HG03432 (cell line): ENCODE measurements around the gene LAMA1.
"Not testable (repeated sequence)": the region's sequence is repeated elsewhere in the genome, so short reads cannot be mapped to it uniquely, and the experiment has no call there.

Source experiments
- ATAC-seq: cut with Tn5 transposase; IDR thresholded peaks from one replicate; pipeline ENCODE4 v1.9.1; 2021; ENCODE audit warnings: mild to moderate bottlenecking, moderate library complexity; ENCODE audit not compliant: unreplicated experiment

Gene LAMA1

GRCh38 chr18:7117390-7118355 is at the start of gene LAMA1:
LAMA1 (minus strand) TSS chr18:7117797; CDS start chr18:7117720, 77 bp downstream.
- ATAC-seq, result no peak

DNA sequence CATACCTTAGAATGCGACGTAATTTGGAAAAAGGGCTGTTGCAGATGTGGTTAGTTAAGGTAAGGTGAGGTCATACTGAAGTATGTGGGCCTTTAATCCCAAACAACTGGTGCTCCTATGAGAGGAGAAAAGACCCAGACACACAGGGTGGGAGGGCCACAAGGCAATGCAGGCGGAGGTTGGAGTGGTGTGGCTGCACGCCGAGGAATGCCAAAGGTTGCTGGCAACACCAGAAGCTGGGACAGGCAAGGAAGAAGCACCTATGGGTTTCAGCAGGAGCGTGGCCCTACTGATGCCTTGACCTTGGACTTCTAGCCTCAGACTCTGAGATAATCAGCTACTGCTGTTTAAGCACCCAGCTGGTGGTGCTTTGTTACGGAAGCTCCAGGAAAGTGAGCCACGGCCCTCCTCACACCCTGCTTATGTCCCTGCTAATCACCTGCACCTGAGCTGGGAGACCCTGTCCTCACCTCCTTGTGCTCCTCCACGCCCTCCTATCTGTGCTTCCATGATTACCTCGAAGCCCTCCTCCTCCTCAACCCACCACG is 48.3 kb upstream of the LAMA1 start:
- ATAC-seq, result no peak

GRCh38 chr18:7164323-7165004 is 46.9 kb upstream of the LAMA1 start:
- ATAC-seq, result no peak

GRCh38 chr18:7158216-7158615 is 40.6 kb upstream of the LAMA1 start:
- ATAC-seq, result no peak

GRCh38 chr18:7157760-7158159 is 40.2 kb upstream of the LAMA1 start:
- ATAC-seq, result no peak

DNA sequence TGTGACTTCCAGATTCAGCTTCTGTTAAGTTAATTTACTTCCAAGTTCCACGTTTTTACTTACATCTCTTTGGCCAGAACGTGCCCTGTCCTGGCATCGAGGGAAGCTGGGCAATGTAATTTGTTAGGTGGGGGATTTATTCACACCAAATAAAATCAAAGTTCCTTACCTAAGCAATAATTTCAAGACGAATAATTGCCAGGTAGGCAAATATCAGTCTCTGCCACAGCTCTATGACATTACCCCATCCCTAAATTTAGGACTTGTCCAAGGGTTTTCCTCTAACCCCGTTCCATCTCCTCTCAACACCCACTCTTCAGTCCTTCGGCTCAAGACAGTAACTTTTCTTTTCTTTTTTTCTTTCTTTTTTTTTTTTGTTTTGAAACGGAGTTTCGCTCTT is 38.3 kb upstream of the LAMA1 start:
- no peak for ATAC-seq

DNA sequence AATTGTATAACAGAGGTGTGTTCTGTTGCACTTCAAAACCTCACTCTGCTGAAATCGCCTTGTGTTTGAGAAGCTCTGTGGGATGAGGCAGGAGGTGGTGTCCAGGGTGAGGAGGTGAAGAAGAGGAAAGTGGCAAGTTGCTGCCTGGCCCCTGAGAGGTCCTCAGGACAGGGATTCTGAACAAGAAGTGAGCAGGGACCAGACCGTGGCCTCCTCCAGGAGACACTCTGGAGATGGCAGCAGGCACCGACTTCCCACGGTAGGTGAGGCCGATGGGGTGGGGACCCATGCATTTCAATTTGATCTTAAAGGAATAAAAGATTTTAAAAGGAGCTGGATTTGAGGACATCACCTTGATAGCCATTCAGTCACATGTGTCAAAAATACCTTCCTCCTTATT is 37.5 kb upstream of the LAMA1 start:
- no peak for ATAC-seq

- ATAC-seq, result no peak
These were observed 34.8 kb upstream of the LAMA1 start for GRCh38 chr18:7152440-7152839.

DNA sequence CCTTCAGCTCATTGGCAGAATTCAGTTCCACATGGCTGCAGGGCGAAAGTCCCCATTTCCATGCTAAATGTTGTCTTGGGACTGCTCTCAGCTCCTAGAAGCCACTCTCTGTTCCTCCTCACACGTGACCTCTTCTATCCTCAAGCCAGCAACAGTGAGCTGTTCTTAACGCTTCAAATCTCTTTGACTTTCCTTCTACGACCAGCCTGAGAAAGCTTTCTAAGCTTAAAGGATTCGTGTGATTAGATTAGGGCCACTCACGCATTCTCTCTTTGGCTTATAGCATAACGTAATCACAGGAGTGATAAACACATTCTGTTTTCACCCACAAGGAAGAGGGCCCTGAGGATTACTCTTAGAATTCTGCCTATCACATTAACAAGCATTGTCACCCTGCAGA is 29.8 kb upstream of the LAMA1 start:
- ATAC-seq, result no peak

- no peak for ATAC-seq
These were observed 28.5 kb upstream of the LAMA1 start for GRCh38 chr18:7146067-7146466.

- ATAC-seq, result not testable (repeated sequence)
These were observed 27.3 kb upstream of the LAMA1 start for GRCh38 chr18:7144921-7145320.

GRCh38 chr18:7141287-7141686 is 23.7 kb upstream of the LAMA1 start:
- no peak for ATAC-seq

GRCh38 chr18:7139409-7139808 is 21.8 kb upstream of the LAMA1 start:
- no peak for ATAC-seq

GRCh38 chr18:7133181-7133580 is 15.6 kb upstream of the LAMA1 start:
- ATAC-seq, result no peak

DNA sequence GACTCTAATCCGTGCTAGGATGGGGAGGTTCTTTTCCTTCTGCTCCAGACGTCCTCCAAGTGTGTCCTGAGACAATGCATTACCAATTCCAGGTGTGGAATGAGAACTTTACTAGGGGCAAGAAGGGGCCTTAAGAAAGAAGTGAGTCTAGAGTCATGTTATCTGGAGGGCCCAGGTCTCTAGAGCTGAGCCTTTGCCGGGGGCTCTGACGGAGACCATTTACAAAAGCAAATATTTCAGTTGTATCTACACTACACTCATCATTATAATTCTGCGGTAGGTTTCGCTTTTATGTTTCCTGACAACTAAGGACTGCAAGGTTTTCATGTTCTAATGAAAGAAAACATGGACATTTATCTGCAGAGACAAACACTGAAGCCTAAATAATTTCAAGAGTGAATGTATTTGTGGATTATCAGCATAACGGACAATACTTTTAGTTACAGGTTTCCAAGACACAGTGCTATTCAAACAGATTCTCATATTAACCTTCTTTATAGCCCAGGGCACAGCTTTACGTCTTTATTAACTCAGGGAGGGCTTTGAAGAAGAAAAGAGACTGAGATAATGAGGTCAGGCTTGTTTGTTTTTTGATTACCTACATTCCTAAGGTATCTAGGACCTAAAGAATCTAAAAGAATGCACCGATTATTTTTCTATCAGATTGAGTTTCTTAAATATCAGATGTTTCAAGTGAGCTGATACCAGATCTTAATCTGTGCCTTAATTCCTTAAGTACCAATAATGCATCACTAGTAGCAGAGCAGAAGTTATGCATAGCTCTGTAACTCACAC is 15.0 kb upstream of the LAMA1 start:
- ATAC-seq, result no peak

GRCh38 chr18:7122376-7122775 is 4.8 kb upstream of the LAMA1 start:
- ATAC-seq, result no peak

- no peak for ATAC-seq
These were observed 706 bp downstream of the LAMA1 start for GRCh38 chr18:7116792-7117389.

DNA sequence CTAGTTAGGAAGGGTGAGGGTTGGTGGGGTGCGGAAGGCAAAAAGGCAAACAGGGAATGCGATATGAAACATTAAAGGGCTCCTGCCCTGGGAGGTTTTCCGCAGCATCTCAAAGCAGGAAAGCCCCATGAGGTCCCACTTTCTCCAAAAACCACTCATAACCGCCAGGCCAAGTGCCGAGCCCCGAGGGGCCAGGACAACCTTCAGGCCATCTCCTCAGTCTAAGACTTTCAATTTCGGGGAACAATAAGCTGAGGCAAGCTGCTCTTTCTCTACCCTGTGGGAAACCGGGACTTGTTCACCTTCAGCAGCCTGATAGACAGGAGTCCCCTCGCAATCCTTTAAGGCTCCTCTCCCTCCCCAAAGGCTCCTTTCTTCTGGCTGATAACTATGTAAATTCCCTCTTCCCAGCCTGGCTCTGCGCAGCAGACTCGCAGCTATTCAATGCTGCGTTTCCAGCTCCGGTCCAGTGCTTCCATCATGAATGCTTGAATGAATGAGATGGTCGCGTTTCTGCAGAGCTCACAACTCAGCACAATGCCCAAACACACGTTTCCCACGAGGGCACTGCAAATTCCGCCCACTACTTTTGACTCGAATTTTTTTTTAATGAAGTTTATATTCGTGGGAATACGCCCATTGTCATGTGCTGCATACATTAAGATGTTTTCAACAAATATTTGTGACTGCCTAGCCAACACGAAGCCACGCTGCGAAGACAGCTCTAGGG is 1.4 kb downstream of the LAMA1 start:
- ATAC-seq, result no peak

- ATAC-seq, result no peak
These were observed 4.7 kb downstream of the LAMA1 start for GRCh38 chr18:7112936-7113335.

GRCh38 chr18:7111134-7111533 is 6.5 kb downstream of the LAMA1 start:
- no peak for ATAC-seq
